Panc1 (cell line): ENCODE data around the gene PGAM1. TPM values are rescaled to one million over a fixed set of nuclear protein-coding genes. Genes with fewer than 3 reads are reported as not detected.

Source experiments
- ATAC-seq: fragments of 200-7000 bp; cut with Tn5 transposase; 2 replicates; pipeline ENCODE4 v1.9.1; 2020; ENCODE audit warnings: mild to moderate bottlenecking, moderate library complexity
- BruUV-seq: library from RNA; stranded (reverse); fragments of 400-500 nt; replicated peaks from 2 replicates; lab custom pipeline; 2021; lab: Mats Ljungman, UMichigan
- CTCF ChIA-PET: fragments of 300-600 bp; sonication (Branson Sonifier 250); formaldehyde crosslinking; loops from one replicate; lab custom pipeline; 2022; ENCODE audit warnings: antibody characterized with exemption; lab: Charles Lee
- POLR2A ChIA-PET: fragments of 300-600 bp; sonication (Branson Sonifier 250); formaldehyde crosslinking; loops from one replicate; lab custom pipeline; 2022; ENCODE audit warnings: antibody characterized with exemption; lab: Charles Lee
- DNase-seq: peaks from one replicate; pipeline ENCODE4 v3.0.0-alpha.2; 2010; ENCODE audit warnings: low read depth, low spot score
- H3K27ac ChIP-seq: 2 replicates; pipeline ENCODE4 v1.5.1; 2011; ENCODE audit warnings: mild to moderate bottlenecking, low read length, inconsistent platforms
- H3K27me3 ChIP-seq: fragments of 200-500 bp; sonication (Bioruptor generic); 2 replicates; pipeline ENCODE4 v1.6.0; 2014; ENCODE audit warnings: low read length, inconsistent platforms; ENCODE audit not compliant: control insufficient read depth, insufficient read depth
- H3K36me3 ChIP-seq: fragments of 200-500 bp; sonication (Bioruptor generic); 2 replicates; pipeline ENCODE4 v1.5.1; 2014; ENCODE audit warnings: inconsistent platforms, mild to moderate bottlenecking, low read length, moderate library complexity; ENCODE audit not compliant: control insufficient read depth, insufficient read depth
- H3K4me1 ChIP-seq: 2 replicates; pipeline ENCODE4 v1.5.1; 2011; ENCODE audit warnings: inconsistent platforms, mild to moderate bottlenecking, low read length, moderate library complexity; ENCODE audit not compliant: control insufficient read depth, insufficient read depth
- H3K4me3 ChIP-seq, 2 experiments: 2 replicates each; pipeline ENCODE4 v1.5.1; 2011 to 2012; ENCODE audit warnings: low read depth in 2 of 2, low read length in 2 of 2, mild to moderate bottlenecking in 2 of 2, inconsistent platforms in 1 of 2, moderate library complexity in 1 of 2
- H3K9me3 ChIP-seq: fragments of 200-500 bp; sonication (Bioruptor generic); 2 replicates; pipeline ENCODE4 v1.5.1; 2014; ENCODE audit warnings: low read depth, mild to moderate bottlenecking, inconsistent platforms, low read length, moderate library complexity; ENCODE audit not compliant: control insufficient read depth, insufficient read depth
- POLR2AphosphoS5 ChIP-seq: IDR thresholded peaks from 2 replicates; pipeline ENCODE4 v1.6.1; 2012; ENCODE audit warnings: mild to moderate bottlenecking, low read depth, low read length, moderate library complexity
- SIN3A ChIP-seq: IDR thresholded peaks from 2 replicates; pipeline ENCODE4 v1.6.1; 2012; ENCODE audit warnings: low read depth, mild to moderate bottlenecking, low read length, moderate library complexity, borderline replicate concordance; ENCODE audit not compliant: insufficient read depth
- TCF7L2 ChIP-seq: IDR thresholded peaks from 2 replicates; pipeline ENCODE4 v1.6.1; 2011; ENCODE audit warnings: mild to moderate bottlenecking, low read depth, low read length, inconsistent platforms
- in situ Hi-C: cut with HindIII; loops from 2 replicates; pipeline ENCODE4 v1.10.0; 2016; ENCODE audit warnings: low sequenced_read_pairs, low pct_unique_long_range_greater_than_20kb
- intact Hi-C: fragments of 100-400 bp; cut with micrococcal nuclease; formaldehyde crosslinking; loops from one replicate; pipeline ENCODE4 v1.10.0; 2022; ENCODE audit not compliant: unreplicated experiment
- total RNA-seq: library from RNA; stranded (reverse); gene quantifications from one replicate; pipeline ENCODE4 v1.2.1, GENCODE V29; 2021; ENCODE audit not compliant: unreplicated experiment
- TF ChIP-seq, protein P1 (sequence below), 2 experiments: IDR thresholded peaks; 2 replicates each; pipeline ENCODE4 v1.6.1; 2011 to 2012; ENCODE audit warnings: low read depth in 2 of 2, control low read depth in 1 of 2, low read length in 1 of 2, mild to moderate bottlenecking in 1 of 2, moderate library complexity in 1 of 2; ENCODE audit not compliant: insufficient read depth in 1 of 2
- TF ChIP-seq, protein P2 (sequence below): fragments of 450-650 bp; IDR thresholded peaks from 2 replicates; pipeline ENCODE4 v1.5.1; 2017; ENCODE audit warnings: mild to moderate bottlenecking

PGAM1 gene
- total RNA-seq, 1 experiment from 2014 or later = 726 TPM

DNA sequence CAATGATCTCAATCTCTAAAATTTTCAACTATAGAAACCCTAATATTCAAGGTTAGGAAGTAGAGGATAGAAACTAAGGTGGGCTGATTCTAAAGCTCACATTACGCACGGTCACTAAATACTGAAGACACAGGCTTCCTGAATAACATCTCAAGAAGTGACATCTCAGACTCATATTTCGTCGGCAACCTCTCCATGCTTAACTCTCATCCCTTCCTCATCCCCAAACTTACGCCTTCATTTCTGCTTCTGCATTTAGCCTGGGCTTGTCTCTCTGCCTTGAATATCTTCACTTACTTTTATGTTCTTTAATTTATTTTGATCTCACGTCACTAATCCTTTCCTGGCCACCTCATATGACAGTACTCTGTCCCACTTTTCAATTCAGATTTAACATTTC is 9.2 kb downstream of the PGAM1 start:
- CTCF ChIA-PET = no interaction called here
- peaks cover 19% of the 10 kb centered on the region for H3K36me3 ChIP-seq
- H3K27me3 ChIP-seq = no peaks in the 10 kb centered on the region
- TF ChIP-seq SIN3A (no peak), POLR2AphosphoS5 (no peak), TCF7L2 (no peak)
- TF ChIP-seq, protein P1, sequence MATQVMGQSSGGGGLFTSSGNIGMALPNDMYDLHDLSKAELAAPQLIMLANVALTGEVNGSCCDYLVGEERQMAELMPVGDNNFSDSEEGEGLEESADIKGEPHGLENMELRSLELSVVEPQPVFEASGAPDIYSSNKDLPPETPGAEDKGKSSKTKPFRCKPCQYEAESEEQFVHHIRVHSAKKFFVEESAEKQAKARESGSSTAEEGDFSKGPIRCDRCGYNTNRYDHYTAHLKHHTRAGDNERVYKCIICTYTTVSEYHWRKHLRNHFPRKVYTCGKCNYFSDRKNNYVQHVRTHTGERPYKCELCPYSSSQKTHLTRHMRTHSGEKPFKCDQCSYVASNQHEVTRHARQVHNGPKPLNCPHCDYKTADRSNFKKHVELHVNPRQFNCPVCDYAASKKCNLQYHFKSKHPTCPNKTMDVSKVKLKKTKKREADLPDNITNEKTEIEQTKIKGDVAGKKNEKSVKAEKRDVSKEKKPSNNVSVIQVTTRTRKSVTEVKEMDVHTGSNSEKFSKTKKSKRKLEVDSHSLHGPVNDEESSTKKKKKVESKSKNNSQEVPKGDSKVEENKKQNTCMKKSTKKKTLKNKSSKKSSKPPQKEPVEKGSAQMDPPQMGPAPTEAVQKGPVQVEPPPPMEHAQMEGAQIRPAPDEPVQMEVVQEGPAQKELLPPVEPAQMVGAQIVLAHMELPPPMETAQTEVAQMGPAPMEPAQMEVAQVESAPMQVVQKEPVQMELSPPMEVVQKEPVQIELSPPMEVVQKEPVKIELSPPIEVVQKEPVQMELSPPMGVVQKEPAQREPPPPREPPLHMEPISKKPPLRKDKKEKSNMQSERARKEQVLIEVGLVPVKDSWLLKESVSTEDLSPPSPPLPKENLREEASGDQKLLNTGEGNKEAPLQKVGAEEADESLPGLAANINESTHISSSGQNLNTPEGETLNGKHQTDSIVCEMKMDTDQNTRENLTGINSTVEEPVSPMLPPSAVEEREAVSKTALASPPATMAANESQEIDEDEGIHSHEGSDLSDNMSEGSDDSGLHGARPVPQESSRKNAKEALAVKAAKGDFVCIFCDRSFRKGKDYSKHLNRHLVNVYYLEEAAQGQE (IDR thresholded peaks at IDR 0.05; ENCODE audit: insufficient read depth in 1 of 2, low read depth in 2 of 2, low read length in 1 of 2) = no peak
- TF ChIP-seq, protein P2, sequence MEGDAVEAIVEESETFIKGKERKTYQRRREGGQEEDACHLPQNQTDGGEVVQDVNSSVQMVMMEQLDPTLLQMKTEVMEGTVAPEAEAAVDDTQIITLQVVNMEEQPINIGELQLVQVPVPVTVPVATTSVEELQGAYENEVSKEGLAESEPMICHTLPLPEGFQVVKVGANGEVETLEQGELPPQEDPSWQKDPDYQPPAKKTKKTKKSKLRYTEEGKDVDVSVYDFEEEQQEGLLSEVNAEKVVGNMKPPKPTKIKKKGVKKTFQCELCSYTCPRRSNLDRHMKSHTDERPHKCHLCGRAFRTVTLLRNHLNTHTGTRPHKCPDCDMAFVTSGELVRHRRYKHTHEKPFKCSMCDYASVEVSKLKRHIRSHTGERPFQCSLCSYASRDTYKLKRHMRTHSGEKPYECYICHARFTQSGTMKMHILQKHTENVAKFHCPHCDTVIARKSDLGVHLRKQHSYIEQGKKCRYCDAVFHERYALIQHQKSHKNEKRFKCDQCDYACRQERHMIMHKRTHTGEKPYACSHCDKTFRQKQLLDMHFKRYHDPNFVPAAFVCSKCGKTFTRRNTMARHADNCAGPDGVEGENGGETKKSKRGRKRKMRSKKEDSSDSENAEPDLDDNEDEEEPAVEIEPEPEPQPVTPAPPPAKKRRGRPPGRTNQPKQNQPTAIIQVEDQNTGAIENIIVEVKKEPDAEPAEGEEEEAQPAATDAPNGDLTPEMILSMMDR = no peak
- no peak for DNase-seq
- intact Hi-C loops = no loop called here
- BruUV-seq = no TSS peak
- in situ Hi-C loops = no loop called here
- no peaks in the 10 kb centered on the region for H3K9me3 ChIP-seq
- no peaks in the 10 kb centered on the region for H3K4me1 ChIP-seq
- no peak for ATAC-seq
- H3K27ac ChIP-seq = no peak overlapping the region
- H3K4me3 ChIP-seq = no peak overlapping the region
- POLR2A ChIA-PET = no interaction called here

DNA sequence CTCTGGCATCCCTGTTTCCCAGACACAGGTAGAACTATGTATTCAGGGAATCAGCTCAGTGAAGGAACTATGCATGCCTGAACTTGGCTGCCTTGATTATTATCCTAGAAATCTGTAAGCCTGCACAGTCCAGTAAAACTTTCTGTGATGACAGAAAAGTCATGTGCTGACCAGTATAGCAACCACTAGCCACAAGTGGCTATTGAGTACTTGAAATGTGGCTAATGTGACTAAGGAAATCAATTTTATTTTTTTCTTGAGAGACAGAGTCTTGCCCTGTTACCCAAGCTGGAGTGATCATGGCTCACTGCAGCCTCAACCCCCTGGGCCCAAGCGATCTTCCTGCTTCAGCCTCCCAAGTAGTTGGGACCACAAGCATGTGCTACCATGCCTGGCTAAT is 16.3 kb downstream of the PGAM1 start:
- Histone ChIP-seq H3K27ac (no peak overlapping the region), H3K4me3 (no peak overlapping the region), H3K4me1 (peaks cover 12% of the 10 kb centered on the region), H3K36me3 (no peaks in the 10 kb centered on the region; the same call in 1 of the 2 replicates), H3K27me3 (no peaks in the 10 kb centered on the region), H3K9me3 (no peaks in the 10 kb centered on the region)
- intact Hi-C loops (no loop called here), in situ Hi-C loops (no loop called here)
- DNase-seq (no peak), ATAC-seq (no peak)
- CTCF ChIA-PET = no interaction called here
- POLR2A ChIA-PET = interaction anchor here (0.7 kb wide), 1 partner anchor 168 kb away, joined by 3 read pairs; no protein-coding TSS in a partner anchor
- BruUV-seq = no TSS peak
- TF ChIP-seq SIN3A = no peak
- TF ChIP-seq TCF7L2 = no peak
- TF ChIP-seq, protein P2 = no peak
- TF ChIP-seq, protein P1 (IDR thresholded peaks at IDR 0.05; ENCODE audit: insufficient read depth in 1 of 2, low read depth in 2 of 2, low read length in 1 of 2) = no peak
